Lower lobe of right lung (tissue), 2 donors: ENCODE data around the gene GSK3B. TPM values are rescaled to one million over a fixed set of nuclear protein-coding genes. Genes with fewer than 3 reads are reported as not detected.

Source experiments
- ATAC-seq, 2 donors: fragments of 200-7000 bp; cut with Tn5 transposase; one replicate each; pipeline ENCODE4 v1.9.1; 2020 to 2022; ENCODE audit warnings: mild to moderate bottlenecking in 2 of 2, moderate library complexity in 2 of 2
- DNase-seq: peaks from one replicate; pipeline ENCODE4 v3.0.0-alpha.2; 2020
- H3K27ac ChIP-seq: fragments of 200-600 bp; one replicate; pipeline ENCODE4 v1.8.0; 2022
- H3K27me3 ChIP-seq: fragments of 200-600 bp; one replicate; pipeline ENCODE4 v1.8.0; 2022; ENCODE audit warnings: low read depth
- H3K36me3 ChIP-seq: fragments of 200-600 bp; one replicate; pipeline ENCODE4 v1.8.0; 2022; ENCODE audit warnings: mild to moderate bottlenecking
- H3K4me1 ChIP-seq: fragments of 200-600 bp; one replicate; pipeline ENCODE4 v1.8.0; 2022
- H3K4me3 ChIP-seq: fragments of 200-600 bp; one replicate; pipeline ENCODE4 v1.8.0; 2022; ENCODE audit warnings: mild to moderate bottlenecking
- H3K9me3 ChIP-seq: fragments of 200-600 bp; one replicate; pipeline ENCODE4 v1.8.0; 2022
- intact Hi-C: fragments of 100-400 bp; cut with DNase I; formaldehyde crosslinking; loops from one replicate; pipeline ENCODE4 v1.11.0; 2022
- total RNA-seq: library from RNA; stranded (reverse); fragmentation: NEBNext Ultra II Directional; extraction: Animal tissue kit (Norgen Biotek cat#: 25700); gene quantifications from one replicate; pipeline ENCODE4 v1.2.1, GENCODE V29; 2021
- TF ChIP-seq, protein P1 (sequence below): fragments of 200-600 bp; IDR thresholded peaks from one replicate; pipeline ENCODE4 v1.8.0; 2022; ENCODE audit warnings: antibody characterized with exemption, mild to moderate bottlenecking
- donor health status: DM: no; HTN: yes; CAD: no; lungs with severe emphysema.

The GSK3B gene
- total RNA-seq, 1 donor from 2014 or later = 48.4 TPM

DNA sequence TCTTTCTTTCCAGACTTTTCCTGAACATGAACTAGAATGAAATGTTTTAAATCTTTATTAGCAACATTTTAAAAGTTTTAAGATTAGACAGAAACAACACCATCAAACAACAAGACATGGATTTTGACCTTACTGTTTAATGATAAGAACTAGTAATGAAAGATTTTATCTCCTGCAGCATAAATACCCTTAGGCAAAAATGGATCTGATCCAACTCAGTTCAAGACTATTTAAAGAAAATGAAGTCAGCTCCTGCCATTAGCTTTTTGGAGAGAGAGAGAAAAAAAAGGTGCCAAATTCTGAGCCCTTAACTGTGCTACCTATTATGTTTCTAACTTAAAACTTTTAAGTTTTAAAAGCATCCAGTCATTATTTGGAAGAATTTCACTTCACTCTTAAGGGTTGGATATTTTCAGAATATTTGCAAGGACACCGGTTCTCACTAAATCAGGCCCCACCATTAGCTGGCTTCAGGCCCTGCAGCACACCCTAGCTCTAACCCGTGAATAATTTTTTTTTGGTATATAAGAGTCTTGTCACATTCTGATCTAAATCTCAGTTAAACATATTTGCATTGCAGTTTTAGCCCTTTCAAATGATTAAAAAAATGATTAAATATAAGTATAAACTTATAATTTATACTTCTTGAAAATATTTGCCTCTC lies 252.3 kb downstream of the GSK3B start:
- intact Hi-C loops = no loop called here
- TF ChIP-seq, protein P1, sequence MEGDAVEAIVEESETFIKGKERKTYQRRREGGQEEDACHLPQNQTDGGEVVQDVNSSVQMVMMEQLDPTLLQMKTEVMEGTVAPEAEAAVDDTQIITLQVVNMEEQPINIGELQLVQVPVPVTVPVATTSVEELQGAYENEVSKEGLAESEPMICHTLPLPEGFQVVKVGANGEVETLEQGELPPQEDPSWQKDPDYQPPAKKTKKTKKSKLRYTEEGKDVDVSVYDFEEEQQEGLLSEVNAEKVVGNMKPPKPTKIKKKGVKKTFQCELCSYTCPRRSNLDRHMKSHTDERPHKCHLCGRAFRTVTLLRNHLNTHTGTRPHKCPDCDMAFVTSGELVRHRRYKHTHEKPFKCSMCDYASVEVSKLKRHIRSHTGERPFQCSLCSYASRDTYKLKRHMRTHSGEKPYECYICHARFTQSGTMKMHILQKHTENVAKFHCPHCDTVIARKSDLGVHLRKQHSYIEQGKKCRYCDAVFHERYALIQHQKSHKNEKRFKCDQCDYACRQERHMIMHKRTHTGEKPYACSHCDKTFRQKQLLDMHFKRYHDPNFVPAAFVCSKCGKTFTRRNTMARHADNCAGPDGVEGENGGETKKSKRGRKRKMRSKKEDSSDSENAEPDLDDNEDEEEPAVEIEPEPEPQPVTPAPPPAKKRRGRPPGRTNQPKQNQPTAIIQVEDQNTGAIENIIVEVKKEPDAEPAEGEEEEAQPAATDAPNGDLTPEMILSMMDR = no peak
- no peaks in the 10 kb centered on the region for H3K27me3 ChIP-seq
- H3K27ac ChIP-seq = no peak overlapping the region
- DNase-seq (no peak), ATAC-seq (no peak)
- peaks cover 13% of the 10 kb centered on the region for H3K36me3 ChIP-seq
- H3K4me3 ChIP-seq = no peak overlapping the region
- peaks cover 6% of the 10 kb centered on the region for H3K4me1 ChIP-seq
- H3K9me3 ChIP-seq = no peaks in the 10 kb centered on the region

DNA sequence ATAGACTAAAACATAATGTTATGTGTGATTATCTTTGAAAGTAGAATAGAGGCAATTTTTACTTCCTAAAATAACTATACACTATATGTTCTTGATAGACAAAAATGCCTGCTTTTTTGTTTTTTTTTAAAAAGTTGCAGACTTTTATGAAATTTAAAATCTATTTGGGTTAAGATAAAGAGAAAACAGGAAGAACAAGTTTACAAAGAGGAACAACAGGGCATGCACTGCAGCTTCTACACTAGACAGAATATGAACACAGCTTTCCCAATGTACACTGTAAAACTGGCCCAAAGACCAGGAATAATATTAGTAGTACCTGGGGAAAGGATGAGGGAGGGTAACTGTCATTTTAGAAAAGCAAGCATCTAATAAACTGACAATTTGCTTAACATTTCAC lies 258.7 kb downstream of the GSK3B start:
- no peaks in the 10 kb centered on the region for H3K27me3 ChIP-seq
- H3K27ac ChIP-seq = no peak overlapping the region
- H3K4me3 ChIP-seq = no peak overlapping the region
- no peaks in the 10 kb centered on the region for H3K36me3 ChIP-seq
- H3K9me3 ChIP-seq = no peaks in the 10 kb centered on the region
- TF ChIP-seq, protein P1 = no peak
- no peak for DNase-seq
- no peak for ATAC-seq
- peaks cover 11% of the 10 kb centered on the region for H3K4me1 ChIP-seq
- intact Hi-C loops = no loop called here

DNA sequence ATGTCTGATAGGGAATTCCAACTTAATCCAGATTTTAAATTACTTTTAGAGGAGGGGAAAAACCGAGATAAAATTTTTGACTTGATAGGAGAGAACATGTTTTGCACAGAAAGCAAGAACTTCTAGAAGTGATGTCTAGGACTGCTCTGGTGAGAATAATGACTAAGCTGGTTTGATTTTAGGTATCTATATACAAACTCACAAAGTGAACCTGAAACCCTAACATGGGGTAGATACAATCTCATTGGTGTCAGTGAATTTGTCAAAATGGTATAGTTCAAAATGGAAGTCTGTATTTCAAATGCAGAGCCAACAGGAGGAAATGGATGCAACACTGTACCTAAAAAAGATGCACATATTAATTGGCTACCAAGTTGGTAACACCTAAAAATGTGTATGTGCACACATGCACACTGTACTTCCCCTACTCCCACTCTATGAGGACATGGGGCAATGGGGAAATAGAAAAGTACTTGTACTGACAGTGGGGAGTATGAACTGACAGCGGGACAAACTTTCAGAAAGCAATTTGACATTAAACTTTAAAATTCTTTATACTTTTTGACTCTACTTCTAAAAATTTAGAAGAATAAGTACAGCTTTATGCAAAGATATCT lies 259.4 kb downstream of the GSK3B start:
- intact Hi-C loops = no loop called here
- H3K27ac ChIP-seq = no peak overlapping the region
- no peaks in the 10 kb centered on the region for H3K36me3 ChIP-seq
- DNase-seq (no peak), ATAC-seq (peak; percentile 58 to 60)
- no peak overlapping the region for H3K4me3 ChIP-seq
- H3K9me3 ChIP-seq = no peaks in the 10 kb centered on the region
- no peaks in the 10 kb centered on the region for H3K27me3 ChIP-seq
- TF ChIP-seq, protein P1 = no peak
- peaks cover 11% of the 10 kb centered on the region for H3K4me1 ChIP-seq

DNA sequence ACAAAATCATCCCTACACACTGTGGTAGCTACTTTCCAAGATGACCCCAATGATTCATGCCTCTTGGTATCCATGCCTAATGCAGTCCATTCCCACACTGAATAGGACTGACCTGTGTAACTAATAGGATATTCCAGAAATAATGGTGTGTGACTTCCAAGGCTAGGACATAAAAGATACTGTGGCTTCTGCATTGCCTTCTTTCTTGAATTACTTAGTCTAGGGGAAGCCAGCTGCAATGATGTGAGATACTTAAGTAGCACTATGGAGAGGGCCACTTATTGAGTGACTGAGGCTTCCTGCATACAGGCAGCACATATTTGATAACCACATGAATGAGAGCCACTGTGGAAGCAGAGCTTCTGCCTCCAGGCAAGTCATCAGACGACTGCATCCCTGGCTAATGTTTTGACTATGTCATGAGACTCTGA lies 262.3 kb downstream of the GSK3B start:
- peaks cover 11% of the 10 kb centered on the region for H3K4me1 ChIP-seq
- TF ChIP-seq, protein P1 = no peak
- no peak overlapping the region for H3K4me3 ChIP-seq
- intact Hi-C loops = no loop called here
- no peak overlapping the region for H3K27ac ChIP-seq
- H3K9me3 ChIP-seq = no peaks in the 10 kb centered on the region
- H3K36me3 ChIP-seq = peaks cover 4% of the 10 kb centered on the region
- H3K27me3 ChIP-seq = no peaks in the 10 kb centered on the region
- no peak for DNase-seq
- ATAC-seq = peak in 1 of 2 donors; percentile 18

DNA sequence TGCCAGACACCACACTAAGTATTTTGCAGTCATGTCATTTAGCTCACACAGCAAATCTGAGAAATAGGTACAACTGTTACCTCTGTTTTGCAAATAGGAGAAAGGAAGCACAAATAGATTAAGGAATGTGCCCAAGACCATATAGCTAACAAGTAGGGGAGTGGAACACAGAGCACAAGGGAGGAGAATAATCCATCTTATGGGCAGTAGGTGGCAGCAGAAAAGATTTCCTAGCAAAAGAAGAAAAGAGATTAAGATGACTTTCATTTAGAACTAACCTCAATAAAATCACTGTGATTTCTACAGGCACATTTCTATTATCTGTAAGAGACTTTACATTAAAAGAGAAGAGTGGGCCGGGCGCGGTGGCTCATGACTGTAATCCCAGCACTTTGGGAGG lies 263.2 kb downstream of the GSK3B start:
- no peaks in the 10 kb centered on the region for H3K9me3 ChIP-seq
- no peak overlapping the region for H3K4me3 ChIP-seq
- peaks cover 7% of the 10 kb centered on the region for H3K4me1 ChIP-seq
- DNase-seq (no peak), ATAC-seq (no peak)
- peaks cover 12% of the 10 kb centered on the region for H3K36me3 ChIP-seq
- TF ChIP-seq, protein P1 = no peak
- intact Hi-C loops = no loop called here
- H3K27ac ChIP-seq = no peak overlapping the region
- no peaks in the 10 kb centered on the region for H3K27me3 ChIP-seq
